Measurements from ENCODE around the gene BTBD8.

- TF ChIP-seq CTCF (IDR thresholded peaks at IDR 0.05) (no peak), EP300 (IDR thresholded peaks at IDR 0.05) (no peak)
Measured at GRCh38 chr1:92081031-92081430, 886 bp downstream of the BTBD8 start.

Data from sigmoid colon (tissue), 4 donors.